ENCODE measurements around the gene POLDIP3.
"Not testable (repeated sequence)": the region's sequence is repeated elsewhere in the genome, so short reads cannot be mapped to it uniquely, and the experiment has no call there.

Gene POLDIP3

GRCh38 chr22:42553475-42554361 lies 61.0 kb downstream of the POLDIP3 start, which contains the start of gene SERHL2:
Gene SERHL2, plus strand, starts transcription at chr22:42553956. Its CDS starts 65 bp downstream, at chr22:42554021.
- DNase-seq, result peak; percentile 92

GRCh38 chr22:42552294-42552647 lies 62.4 kb downstream of the POLDIP3 start:
- not testable (repeated sequence) for DNase-seq

- no peak for DNase-seq
Observed at GRCh38 chr22:42549331-42550060, 65.2 kb downstream of the POLDIP3 start.

GRCh38 chr22:42548597-42549330 lies 65.9 kb downstream of the POLDIP3 start:
- no peak for DNase-seq

- not testable (repeated sequence) for DNase-seq
Observed at GRCh38 chr22:42548126-42548525, 66.6 kb downstream of the POLDIP3 start.

GRCh38 chr22:42547562-42547961 lies 67.1 kb downstream of the POLDIP3 start:
- no peak for DNase-seq

GRCh38 chr22:42544686-42545085 lies 70.0 kb downstream of the POLDIP3 start:
- no peak for DNase-seq

GRCh38 chr22:42539236-42539771 lies 75.4 kb downstream of the POLDIP3 start:
- DNase-seq, result not testable (repeated sequence)

- not testable (repeated sequence) for DNase-seq
Observed at GRCh38 chr22:42537199-42537831, 77.4 kb downstream of the POLDIP3 start.

GRCh38 chr22:42536634-42537033 lies 78.0 kb downstream of the POLDIP3 start:
- DNase-seq, result not testable (repeated sequence)

GRCh38 chr22:42536166-42536565 lies 78.5 kb downstream of the POLDIP3 start:
- no peak for DNase-seq

GRCh38 chr22:42535082-42535731 lies 79.5 kb downstream of the POLDIP3 start:
- DNase-seq, result not testable (repeated sequence)
